HT-29 (cell line): ENCODE results near the gene ARID1B. TPM values are rescaled to one million over a fixed set of nuclear protein-coding genes. Genes with fewer than 3 reads are reported as not detected.
A peak's percentile ranks its signal among the peaks of the same experiment; 100 is the strongest.
"Not testable (repeated sequence)": the region's sequence is repeated elsewhere in the genome, so short reads cannot be mapped to it uniquely, and the experiment has no call there.

Experiments
- DNase-seq: peaks from one replicate; pipeline ENCODE4 v3.0.0-alpha.2; 2015; ENCODE audit warnings: low spot score
- total RNA-seq: library from RNA; depleted of rRNA; stranded (reverse); fragments of >200 nt; shearing (Covaris generic); gene quantifications from 2 replicates; pipeline ENCODE4 v1.2.3, GENCODE V29; 2014

Gene ARID1B
- total RNA-seq, 1 experiment from 2014 or later = 34.6 TPM

DNA sequence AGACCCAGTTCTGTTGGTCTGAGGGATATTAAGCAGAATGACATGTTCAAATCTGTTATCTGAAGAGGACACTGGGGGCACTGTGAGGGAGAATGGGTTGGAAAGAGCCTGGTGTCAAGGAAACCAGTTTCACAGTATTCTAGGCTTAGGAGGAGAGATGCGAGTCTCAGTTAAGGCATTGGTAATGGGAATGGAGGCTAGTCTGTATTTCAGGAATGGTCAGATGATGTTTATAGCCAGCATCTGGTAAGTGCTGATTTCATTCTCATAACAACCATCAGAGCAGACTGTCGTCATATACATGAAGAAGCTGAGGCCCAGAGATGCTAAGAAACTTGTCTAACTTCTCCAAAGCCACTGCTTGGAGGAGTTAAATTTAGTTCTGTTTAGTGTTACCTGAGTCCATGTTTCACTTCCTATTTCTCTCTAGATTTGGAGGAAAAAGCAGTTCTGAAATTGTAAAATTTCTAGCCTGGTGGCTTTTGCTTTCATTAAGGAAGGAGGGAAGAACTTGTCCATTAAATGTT is 242.0 kb downstream of the ARID1B start:
- no peak for DNase-seq

DNA sequence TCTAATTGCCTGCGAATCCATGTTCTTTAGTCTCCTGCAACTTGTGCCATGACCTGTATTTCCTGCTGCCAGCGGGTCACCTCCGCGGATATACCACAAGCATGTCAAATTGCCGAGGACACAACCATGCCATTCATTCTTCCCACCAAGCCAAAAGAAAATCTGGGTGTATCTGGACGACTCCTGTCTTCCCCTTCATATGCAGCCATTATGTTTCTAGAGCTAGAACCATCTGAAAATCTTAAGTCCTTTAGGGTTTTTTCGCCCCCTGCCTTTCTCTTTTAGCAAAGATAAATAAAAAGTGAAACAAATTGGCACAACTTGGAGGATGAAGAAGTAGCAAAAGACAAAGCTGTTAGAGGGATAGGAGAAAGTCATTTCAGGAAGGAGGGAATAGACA is 242.6 kb downstream of the ARID1B start:
- DNase-seq = no peak

DNA sequence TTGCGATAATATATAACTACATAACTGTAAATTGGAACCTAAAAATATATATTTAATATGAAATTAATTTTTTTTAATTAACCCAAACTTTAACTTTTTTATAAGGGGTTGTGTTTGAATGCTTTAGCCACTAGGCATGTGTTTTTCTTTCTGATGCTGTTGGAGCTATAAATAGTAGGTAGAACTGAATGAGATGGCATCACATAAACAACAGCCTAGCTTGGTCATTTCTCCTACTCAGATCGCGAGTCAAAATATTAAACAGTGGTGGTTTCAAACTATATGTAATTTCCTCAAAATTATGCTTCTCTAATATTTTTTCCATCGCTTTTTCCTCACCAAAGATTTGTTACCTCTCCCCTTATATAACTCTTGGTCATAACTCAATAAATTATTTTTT is 243.2 kb downstream of the ARID1B start:
- peak; percentile 46 for DNase-seq

DNA sequence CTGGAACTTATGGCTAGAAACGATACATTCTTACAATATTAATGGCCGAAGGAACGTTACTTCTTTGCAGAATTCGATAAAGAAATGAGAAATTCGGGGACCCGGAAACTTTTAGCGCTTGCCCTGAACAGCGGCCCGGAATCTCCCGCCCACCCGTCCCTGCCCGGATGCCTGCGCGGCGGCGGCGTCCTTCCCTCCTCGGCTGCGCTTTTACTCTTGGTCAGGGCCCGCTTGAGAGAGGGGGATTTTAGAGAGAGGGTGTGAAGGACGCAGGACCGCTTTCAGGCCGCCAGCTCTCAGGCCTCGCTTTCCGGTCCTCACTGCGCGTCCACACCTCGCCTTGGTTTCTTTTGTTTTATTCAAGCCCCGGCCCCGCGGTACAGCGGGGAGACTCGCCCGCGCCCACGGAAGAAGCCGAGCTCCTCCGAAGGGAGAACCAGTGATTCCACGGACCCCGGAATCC is 243.7 kb downstream of the ARID1B start:
- peak; percentile 60 for DNase-seq

DNA sequence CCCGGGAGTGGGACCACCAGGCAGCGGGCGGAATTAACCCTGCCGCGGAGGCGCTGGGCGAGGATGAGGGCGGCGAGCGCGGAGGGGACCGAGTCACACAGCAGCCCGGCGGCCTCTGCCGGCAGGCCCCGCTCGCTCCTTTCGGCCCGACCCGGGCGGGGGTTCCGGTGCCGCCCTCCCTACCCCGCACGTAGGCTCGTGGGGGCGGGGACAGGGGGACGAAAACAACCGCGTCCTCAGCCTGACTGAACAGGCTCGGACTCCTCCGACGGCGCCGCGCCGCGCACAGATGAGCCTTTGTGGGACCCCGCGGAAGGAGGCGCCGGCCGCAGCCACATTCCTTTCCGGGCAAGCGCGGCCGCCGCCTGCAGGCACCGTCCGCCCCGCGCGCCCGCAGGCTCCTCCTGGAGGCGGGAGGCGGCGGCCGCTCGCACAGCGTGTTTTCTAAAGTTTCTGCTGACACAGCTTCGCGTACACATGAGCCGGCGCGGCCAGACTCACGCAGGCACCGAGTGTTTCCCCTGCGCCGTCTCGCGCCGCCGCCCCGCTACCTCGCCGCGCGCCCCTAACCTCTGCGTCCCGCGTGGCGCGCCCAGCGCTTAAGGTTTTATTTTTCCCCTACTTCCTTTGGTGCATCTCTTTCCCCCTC is 244.3 kb downstream of the ARID1B start:
- DNase-seq = peak; percentile 81

DNA sequence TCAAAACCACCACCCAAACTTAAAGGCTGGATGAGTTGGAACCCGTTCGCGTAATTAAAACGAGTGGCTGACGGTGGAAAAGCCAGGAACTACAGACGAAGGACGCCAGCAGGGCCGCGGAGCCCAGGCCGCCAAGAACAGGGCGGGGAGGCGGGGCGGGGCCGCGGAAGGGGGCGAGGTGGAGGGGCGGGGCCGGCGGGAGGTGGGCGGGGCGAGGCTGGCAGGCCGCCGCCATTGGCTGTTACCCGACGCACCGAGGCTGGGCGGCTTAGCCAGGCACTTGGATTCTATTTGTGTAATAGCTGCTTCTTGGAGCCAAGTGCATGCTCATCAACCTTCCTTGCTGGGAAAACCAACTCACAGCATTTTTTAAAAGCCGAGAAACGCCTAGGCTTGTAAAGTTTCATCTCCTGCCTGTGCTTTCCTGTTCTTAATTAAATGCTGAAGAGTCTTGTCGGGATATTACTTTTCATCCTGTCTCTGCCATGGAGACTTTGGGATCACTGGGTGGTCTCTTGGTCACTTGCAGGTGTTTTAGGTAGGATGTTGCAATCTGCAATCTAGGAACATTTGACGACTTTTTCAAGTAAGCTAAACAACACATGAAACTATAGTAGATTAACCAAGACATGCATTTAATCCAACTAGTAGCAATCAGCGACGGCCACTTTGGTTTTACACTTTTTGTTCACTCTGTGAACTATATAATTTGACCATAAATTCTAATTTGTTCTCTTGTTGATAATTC is 245.0 kb downstream of the ARID1B start:
- DNase-seq = peak; percentile 82

DNA sequence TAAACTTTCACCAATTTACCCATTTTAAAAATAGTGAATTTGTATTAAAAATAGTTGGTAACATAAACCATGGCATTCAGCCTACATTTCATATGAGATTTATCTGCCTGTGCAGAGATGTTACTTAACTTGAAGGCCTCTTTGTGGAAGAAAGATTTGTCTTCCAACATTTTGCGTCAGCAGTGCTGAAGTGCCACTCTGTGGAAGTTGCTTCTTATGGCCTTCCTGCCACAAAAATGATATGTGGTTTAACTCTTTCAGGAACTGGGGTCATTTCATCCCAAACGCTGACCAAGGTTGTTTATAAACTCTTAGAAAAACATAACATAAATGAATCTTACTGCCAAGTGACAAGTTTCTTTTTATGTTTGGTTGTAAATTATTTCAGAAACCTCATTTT is 246.8 kb downstream of the ARID1B start:
- DNase-seq = no peak

DNA sequence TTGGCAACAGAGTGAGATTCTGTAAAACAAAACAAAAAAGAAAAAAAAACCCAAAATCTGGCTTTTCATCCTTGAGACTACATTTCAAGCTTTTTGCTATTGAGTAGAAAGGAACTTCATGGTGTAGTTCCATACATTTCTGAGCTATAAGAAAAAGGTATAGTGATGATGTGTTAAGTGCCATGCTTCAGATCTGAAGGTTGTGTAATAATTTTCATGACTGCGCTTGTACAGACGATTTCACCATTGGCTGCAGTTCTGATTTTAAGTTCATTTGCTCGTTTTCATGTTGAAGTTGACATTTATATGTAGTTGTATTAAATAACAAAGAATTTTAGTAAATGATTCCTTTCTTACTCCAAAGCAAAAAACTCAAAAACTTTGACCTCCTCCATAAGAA is 247.6 kb downstream of the ARID1B start:
- no peak for DNase-seq

DNA sequence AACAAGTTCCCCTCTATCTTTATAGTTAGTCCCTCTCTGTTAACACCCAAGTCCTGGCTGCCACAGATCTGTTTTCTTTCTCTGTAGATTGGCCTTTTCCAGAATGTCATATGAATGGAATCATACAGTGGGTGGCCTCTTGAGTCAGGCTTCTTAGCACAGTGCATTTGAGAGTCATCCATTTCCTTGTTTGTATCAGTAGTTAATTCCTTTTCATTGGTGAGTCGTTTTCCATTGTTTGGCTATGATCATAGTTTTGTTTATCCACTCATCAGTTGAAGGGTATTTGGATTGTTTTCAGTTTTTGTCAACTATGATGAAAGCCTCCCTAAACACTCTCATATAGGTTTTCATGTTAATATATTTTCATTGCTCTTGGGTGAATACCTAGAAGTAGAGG is 248.3 kb downstream of the ARID1B start:
- no peak for DNase-seq

DNA sequence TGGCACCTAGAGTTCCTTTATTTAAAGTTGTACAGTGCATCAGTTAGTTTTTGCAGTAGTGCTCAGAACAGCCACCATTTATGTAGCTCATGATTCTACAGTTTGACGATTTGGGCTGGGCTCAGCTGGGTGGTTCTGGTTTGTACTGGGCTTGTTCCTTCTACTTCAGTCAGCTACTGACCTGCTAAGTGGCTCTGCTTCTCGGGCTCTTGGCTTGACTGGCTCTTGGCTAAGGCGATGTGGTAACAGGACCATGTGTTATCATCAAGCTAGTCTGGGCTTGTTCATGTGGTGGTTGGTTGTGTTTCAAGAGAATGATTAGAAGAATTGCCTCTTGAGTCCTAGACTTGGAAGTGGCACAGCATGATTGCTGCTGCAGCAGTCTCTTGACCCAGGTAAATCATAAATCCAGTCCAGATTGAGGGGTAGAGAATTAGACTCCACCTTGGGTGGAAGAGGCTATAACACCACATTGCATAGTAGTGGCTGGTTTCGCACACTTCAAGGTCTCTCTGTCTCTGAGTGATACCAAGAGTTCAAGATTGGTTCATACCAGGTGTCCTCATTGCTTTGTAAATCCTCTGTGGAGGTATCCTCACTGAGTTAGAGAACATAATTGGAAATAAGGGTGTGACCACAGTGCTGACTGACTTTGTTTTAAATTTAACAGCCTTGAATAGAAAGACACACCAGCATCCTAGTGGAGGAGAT is 253.0 kb downstream of the ARID1B start:
- DNase-seq = no peak

DNA sequence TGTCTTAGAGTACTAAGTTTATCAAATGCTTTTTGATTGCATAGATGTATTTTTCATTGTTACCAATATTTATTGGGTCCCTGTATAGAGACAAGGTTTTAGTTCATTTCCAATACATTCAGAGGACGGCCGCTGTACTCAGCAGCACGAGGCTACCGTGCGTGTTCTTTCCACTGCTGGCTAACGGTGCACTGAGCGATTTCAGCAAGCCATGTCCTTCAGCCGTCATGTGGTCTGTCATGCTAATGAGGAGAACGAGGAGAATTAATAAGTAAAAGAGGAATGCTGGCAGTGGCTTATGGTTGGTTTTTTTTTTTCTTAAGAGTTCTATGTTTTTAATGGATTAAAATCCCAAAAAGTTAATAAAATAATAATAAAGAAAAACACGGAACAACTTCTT is 253.6 kb downstream of the ARID1B start:
- no peak for DNase-seq

DNA sequence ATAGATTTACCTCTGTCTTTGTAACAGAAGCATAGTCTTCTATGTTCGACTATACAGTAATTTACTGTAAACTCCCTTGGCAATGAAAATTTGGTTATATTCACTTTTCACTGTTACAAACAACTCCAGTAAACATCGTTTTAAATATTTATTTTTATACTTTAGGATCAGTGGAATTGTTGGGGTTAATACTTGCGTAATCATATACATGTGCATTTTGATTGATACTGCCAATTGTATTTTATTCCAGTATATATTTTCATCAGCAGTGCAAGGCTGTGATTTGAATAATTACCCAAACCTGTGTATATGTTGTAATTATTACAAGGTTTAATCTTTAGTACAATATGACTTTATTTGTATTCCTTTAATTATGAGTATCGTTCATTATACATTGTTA is 255.7 kb downstream of the ARID1B start:
- DNase-seq = no peak

DNA sequence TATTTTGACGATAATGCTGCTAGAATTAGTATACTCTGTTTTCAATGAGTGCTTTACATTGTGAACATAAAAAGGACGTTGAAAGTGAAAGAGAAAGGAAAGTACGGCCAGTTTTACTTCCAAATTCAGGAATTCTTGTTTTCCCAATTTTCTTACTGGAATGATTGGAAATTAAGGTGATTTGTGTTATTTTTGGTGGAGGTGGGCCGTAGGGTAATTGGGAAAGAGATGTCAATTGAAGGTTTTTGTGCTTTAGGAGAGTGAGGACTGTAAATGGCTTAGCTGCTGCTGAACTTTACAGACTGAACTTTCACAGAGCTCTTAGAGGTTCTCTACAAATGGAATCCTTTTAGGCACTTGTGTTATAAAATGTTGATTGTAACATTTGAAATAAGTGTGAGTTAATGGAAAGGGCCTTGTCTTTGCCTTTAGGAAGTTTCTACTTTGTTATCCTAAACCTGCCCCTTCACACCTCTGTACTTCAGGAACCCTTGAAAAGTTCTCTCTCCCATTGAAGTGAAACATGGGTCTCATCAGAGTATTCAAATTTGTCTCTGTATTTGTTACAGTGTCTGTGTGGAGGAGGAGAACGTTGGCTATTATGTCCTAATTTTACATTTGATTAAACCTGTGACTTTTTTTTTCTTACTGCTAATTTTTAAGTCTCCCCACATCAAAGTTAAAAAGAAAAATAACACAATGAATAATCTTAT is 256.4 kb downstream of the ARID1B start:
- DNase-seq = peak; percentile 41

DNA sequence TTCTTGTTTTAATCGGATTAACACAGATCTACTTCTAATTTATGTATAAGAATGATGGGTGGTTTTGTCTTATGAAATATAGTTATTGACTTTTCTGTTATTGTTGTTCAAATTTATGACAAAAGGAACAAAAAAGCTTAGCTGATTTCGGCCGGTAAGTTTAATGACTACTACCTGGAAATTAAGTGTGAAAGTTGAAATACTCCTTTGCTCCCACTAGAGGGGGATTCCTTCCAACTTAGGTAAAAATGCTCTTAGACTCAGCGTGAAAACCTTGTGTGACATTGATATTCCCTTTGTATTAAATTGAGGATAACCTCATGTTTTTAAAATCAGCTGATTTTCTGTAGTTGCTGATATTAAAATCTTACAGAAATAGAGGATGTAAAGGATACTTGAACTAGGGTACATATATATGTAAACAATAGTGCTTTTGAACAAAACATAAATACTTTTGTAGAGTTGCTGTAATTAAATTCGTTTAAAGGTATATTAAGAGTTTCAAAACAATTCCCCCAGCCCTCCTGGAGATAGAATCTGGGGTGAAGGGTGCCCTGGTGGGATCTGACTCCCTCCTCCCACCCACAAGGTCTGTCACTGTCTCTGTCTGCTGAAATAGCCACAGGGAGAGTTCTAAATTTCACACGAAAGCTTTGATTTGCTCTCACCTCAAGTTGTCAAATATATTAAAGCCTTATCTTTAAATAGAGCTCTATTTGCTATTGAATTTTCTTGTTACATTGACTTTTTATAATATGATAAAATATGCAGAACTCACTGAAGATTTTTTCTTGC is 257.5 kb downstream of the ARID1B start:
- peak; percentile 56 for DNase-seq

DNA sequence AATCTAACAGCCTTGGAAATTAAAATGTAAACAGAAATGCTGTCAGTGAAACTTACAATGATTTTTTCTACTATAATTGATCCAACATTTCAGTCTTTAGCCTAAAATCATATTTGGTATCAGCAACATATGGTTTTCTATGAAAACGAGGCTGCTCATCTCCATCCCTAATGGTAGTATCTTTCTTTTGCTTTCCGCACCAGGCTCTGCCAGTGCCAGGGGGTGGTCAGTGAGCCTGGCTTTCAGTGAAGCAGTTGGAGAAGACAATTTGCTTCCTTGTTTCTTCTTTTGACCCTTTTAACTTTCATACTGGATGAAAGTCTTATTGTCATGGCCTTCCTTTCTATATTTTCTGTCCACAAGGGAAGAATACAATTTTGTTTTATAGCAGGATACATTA is 258.4 kb downstream of the ARID1B start:
- DNase-seq = no peak

DNA sequence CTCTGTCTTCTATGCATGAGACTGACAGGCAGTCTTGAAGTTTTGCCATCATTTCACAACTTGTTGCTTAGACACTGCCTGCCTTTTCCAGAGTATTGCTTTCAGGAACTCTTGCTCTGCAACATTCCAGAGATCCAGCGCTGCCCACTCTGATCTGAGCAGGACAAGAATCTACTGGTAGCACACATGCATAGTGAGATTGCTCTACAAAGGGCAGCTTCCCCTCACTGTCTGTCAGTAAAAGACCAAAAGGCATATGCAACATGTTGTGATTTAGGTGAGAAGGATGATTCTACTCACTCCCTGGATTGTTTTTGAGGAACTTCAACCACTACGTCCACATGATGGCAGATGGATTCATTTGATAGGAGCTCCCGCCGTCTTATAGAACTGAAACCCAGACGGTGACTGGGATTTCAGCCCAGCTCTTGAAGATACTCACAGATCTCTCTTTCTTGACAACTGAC is 259.1 kb downstream of the ARID1B start:
- DNase-seq = peak; percentile 68

DNA sequence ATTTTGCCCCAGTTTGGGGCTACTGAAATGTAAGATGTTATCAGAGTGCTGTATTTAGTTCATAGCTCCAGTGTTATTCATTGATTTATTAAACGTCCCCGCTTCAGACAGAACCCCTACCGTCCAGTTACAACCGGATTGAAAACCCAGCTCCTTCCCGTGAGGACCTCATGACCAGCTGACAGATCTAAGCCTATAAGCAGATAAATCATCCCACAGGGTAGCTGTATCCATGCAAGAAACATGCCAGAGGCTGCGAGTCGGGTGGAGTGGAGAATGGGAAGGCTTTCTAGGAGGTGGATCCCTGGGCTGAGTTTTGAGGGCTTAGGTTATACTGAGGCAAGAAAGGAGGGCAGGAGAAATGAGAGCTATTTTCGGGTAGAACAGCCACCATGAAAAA is 260.0 kb downstream of the ARID1B start:
- no peak for DNase-seq

DNA sequence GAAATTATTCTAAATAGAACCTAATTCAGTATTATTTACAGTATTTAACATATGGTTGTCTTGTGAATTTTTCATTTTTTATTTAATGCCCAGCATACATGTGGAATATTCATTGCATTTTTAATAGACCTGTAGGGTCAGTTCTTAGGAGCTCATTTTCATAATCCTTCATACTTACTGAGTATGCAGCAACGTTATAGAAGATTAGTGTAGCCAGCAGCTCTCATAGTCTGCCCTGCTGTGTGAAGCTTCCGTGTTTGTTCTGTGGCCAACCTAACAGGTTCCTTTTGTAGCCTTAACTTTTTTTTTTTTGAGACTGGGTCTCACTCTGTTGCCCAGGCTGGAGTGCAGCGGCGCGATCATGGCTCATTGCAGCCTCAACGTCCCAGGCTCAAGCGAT is 261.4 kb downstream of the ARID1B start:
- DNase-seq = no peak

DNA sequence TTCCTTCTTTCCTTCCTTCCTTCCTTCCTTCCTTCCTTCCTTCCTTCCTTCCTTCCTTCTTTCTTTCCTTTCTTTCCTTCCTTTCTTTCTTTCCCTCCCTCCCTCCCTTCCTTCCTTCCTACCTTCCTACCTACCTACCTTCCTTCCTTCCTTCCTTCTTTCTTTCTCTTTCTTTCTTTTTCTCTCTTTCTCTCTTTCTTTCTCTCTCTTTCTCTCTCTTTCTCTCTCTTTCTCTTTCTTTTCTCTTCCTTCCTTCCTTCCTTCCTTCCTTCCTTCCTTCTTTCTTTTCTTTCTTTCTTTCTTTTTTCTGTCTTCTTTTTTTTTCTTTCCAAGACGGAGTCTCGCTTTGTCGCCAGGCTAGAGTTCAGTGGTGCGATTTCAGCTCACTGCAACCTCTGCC is 262.5 kb downstream of the ARID1B start:
- DNase-seq = not testable (repeated sequence)

DNA sequence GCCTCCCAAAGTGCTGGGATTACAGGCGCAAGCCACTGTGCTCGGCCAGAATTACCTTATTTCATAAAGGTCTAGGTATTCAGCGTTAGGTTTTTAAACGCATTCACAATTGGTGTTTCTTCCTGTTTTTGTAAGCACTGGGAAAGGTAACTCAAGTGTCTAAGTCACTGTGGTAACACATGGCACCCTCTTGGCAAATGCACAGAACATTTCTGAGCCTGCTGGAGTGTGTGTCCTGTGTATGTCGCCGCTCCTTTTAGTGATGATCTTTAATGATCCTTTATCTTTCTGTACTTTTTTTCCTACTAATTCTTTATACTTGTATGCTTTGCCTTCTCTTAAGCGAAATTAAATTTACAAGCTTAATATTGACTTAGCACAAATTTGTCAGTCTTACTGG is 263.0 kb downstream of the ARID1B start:
- no peak for DNase-seq
